GM19099 (cell line): ENCODE measurements around the gene WFDC11.

Experiments used
- POLR2A ChIP-seq: IDR thresholded peaks from 3 replicates; pipeline ENCODE4 v1.6.1; 2011; ENCODE audit warnings: low read depth; ENCODE audit not compliant: insufficient read length; ENCODE audit errors: extremely low read depth

WFDC11 gene

DNA sequence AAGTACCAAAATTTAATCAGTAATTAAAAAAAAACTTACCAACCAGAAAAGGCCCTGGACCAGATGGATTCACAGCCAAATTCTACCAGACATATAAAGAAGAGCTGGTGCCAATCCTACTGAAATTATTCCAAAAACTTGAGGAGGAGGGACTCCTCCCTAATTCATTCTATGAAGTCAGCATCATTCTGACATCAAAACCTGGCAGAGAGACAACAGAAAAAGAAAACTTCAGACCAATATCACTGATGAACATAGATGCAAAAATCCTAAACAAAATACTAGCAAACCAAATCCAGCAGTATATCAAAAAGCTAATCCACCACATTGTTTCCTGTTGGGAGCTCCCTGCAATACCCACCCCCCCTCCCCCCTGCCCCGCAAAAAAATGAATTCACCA is at the start of gene WFDC11:
WFDC11 (minus strand) TSS at position 101 of the 400 bp plus-strand sequence. CDS start 19,639 bp downstream, outside the sequence.
- TF ChIP-seq POLR2A, result no peak

DNA sequence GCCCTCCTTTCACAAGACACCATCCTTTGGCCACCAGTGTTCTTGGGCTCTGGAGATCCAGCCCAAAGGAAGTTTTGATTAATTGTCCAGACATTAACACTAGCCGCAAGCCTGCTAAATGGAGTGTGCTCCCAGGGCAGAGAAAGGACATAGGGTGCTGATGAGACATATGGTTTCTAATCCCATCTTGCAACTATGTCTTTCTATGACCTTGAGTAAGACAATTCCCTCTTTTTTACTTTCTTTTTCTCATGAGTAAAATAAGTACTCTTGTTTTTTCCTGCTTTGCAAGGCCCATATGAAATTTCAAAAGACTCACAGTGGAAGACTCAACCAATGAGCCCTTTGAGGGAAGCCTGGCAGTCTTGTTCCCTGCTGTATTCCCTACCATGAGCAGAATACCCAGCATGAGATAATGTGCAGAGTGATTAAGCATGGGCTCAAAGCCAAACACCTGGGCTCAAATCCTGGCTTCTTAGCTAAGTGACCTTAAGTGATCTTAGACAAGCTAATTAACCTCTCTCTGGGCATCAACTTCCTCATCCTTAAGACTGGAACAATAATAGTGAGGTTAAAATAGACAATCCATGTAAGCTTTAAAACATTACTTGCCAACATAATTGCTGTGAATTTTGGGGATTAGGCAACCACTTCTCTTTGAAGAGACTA is 35.1 kb upstream of the WFDC11 start, which contains the start of gene WFDC10B:
WFDC10B (minus strand) TSS at position 51 of the 669 bp plus-strand sequence. CDS start 19,027 bp downstream, outside the sequence.
- no peak for TF ChIP-seq POLR2A

DNA sequence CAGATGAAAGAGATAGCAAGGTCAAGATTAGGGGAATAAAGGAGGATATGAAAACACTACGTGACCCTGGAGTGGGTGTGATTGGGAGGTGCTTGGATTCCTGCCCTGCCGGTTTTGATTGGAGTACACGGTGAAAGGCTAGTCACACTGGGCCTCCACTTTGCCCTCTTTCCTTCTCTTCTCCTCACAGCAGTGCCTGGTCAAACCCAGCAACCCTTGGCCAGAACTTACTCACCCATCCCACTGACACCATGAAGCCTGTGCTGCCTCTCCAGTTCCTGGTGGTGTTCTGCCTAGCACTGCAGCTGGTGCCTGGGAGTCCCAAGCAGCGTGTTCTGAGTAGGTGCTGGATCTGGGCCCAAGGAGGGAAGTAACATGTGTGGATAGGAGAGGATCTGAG is 31.8 kb upstream of the WFDC11 start, which contains the start of gene WFDC13:
WFDC13 (plus strand) TSS at position 166 of the 400 bp plus-strand sequence; CDS start at position 252, 86 bp downstream.
- TF ChIP-seq POLR2A, result no peak

DNA sequence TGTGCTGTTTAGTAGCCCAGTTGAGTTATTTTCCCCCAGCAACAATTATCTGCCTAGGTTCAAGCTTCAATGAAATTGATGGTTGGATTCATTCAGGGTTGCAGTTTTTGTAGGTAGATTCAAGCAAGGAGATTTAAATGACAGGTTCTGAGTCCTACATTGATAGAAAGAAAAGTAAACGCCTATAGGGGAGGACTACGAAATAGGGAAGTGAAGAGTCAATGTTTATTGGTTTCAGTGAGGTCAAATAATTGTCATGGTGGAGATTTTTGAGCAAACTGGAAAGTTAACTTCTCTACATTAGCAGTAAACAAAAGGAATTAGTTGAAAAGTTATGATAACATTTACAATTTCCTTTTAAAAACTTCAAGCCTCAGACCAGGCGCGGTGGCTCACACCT is 31.1 kb upstream of the WFDC11 start:
- no peak for TF ChIP-seq POLR2A

DNA sequence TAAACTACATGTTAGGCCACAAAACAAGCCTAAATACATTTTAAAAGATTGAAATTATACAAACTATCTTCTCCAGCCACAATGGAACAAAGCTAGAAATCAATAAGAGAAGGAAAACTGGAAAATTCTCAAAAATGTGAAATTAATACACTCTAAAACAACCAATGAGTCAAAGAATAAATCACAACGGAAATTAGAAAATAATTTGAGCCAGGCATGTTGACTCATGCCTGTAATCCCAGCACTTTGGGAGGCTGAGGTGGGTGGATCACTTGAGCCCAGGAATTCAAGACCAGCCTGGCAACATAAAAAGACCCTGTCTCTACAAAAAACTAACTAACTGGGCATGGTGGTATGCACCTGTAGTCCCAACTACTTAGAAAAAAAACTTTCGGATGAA is 25.5 kb upstream of the WFDC11 start:
- no peak for TF ChIP-seq POLR2A

DNA sequence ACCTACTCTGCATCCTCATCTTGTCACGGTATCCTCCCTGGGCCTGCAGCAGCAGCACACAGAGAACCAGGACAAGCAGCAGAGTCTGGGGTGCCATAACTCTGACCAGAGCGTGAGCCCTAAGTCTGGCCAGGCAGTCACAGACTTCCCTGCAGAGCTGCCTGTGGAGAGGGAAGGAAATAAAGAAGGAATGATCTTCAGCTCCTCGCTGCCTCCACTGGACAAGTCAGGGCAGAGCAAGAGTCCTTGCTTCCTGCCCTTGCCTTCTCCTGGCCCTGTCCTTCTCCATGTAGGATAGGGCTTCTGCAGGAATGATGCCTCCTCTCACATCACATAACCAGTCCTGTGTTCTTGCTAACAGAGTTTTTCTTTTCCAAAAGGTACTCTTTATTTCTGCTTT is 15.9 kb upstream of the WFDC11 start:
- TF ChIP-seq POLR2A, result no peak

DNA sequence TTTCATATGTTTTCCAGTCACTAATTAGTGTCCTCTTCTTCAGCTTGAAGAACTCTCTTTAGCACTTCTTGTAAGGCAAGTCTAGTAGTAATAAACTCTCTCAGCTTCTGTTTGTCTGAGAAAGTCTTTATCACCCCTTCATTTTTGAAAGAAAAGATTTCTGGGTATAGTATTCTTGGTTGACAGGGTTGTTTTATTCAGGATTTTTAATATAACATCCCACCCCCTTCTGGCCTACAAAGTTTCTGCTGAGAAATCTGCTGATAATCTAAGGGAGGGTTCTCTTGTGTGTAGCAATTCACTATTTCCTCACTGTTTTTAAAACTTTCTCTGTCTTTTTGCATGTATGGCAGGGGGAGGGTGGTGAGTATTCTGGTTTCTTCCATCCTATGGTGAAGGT is 9.6 kb upstream of the WFDC11 start:
- TF ChIP-seq POLR2A, result no peak

DNA sequence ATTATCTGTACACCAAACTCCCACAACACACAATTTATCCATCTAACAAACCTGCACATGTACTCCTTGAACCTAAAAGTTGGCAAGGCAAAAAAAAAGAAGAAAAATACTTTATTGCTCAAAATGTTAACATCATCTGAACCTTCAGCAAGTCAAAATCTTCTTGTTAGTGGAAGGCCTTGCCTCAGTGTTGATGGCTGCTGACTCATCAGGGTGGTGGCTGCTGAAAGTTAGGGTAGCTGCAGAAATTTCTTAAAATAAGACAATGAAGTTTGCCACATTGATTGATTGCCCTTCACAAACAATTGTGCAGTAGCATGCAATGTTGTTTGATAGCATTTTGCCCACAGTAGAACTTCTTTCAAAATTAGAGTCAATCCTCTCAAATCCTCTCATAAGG is 2.7 kb upstream of the WFDC11 start:
- TF ChIP-seq POLR2A, result no peak

DNA sequence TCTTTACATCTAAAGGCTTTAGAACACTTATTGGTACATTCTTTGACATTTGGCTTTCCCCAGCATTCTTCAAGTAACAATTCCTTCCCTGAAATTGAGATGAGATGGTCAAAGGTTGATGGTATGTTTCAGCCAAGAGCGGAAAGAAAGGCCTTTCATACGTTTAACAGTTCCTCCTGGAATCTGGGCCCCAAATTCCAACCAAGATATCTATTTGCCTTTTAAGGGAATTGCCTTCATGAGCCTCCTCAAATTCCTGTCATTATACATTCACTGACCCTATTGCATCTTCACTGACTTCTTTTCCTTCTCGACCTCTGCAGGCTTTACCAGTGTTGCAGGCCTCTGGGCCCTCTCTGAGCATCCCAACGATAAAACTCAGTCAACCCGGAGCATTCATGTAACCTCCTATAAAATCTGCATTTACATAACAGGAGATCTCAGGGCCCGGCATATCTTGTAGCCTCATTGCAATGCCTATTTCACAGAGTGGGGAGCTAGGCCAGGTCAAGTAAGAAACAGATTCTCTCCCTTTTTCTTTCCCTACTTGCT is 20.7 kb downstream of the WFDC11 start:
- TF ChIP-seq POLR2A, result no peak

DNA sequence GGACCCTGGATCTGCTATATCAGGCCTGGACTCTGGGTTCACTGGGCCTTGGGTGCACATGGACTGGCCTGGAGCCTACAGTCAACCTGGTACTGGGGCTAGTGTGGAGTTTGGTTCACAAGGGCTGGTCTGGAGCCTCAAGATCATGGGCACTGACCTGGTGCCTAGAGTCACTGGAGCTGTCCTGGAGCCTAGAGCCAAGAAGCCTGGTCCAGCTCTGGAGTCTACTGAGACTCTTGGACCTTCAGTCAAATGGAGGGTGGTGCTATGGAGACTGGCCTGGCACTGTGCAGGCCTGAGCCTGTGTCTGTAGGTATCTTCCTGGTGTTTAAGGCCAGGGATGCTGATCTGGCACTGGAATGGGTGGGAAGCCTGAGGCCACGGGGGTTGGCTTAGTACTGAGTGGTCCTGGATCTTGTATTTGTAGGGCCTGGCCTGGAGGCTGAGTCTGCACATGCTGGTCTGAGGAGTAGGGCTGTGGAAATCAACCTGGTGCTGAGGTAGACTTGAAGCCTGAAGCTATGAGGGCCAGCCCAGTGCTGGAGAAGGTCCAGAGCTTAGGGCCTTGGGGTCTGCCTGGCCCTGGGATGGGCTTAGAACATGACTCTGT is 22.5 kb downstream of the WFDC11 start:
- no peak for TF ChIP-seq POLR2A

DNA sequence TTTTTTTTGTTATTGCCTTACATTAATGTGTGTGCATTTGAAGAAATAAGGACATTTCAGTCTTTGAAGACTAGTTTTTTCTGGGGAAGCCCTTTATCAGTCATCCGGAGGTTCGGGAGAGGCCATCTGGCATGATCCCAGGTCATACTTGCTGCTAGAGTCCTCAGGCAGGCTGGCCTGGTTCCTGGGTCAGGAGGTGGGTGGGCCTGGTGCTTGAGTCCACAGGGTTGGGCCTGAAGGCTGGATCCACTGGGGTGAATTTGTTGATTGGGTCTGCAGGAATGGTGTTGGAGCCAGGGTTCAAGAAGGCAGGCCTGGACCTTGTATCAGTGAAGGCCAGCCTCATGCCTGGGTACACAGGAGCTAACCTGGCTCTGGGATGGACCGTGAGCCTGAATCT is 23.2 kb downstream of the WFDC11 start:
- TF ChIP-seq POLR2A, result no peak

DNA sequence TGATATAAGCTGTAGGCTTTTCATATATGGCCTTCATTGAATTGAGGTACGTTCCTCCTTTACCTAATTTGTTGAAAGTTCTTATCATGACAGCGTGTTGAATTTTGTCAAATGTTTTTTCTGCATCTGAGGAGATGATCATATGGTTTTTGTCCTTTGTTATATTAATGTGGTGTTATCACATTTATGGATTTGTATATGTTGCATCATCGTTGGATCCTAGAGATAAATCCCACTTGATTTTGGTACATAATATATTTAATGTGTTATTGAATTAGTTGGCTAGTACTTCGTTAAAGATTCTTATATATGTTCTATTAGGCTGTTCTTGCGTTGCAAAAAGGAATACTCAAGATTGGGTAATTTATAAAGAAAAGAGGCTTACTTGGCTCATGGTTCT is 30.4 kb downstream of the WFDC11 start:
- no peak for TF ChIP-seq POLR2A

DNA sequence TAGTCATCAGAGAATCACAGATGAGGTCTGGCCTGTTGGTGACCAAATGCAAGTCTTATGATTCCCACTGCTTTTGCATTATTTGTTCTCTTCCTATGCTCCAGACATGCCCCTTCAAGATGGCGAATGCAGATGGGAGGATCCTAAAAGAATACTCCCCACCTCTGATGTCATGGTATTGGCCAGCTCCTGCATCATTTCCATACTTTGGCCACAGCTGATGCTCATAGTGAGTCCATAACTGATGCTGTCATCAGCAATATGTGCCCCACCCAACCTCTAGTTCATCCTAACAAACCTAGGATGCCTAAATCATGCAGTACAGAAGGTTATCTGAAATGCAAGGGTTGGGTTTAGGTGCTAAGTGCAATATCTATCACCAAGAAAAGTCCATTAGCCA is 33.5 kb downstream of the WFDC11 start:
- no peak for TF ChIP-seq POLR2A

DNA sequence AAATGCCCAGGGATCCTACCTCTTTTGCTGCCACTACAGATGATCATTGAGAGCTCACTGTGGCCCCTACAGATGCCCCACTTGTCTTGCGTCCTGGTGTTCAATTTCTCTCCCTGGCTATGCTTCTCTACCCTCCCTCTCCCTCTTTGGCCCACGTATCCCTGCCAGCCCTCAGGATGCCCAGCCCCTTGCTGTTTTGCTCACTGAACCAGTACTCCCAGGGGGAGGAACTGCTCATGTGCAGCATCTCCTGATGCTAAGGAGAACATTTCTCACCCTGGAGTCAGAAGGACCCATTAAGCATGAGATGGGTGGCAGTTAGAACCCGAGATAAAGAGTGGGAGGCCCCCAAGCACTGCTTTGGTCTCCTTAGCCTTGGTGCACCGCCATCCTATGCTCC is 38.9 kb downstream of the WFDC11 start, which contains the start of gene WFDC9:
WFDC9 (minus strand) TSS at position 101 of the 400 bp plus-strand sequence. CDS start 21,103 bp downstream, outside the sequence.
- no peak for TF ChIP-seq POLR2A

DNA sequence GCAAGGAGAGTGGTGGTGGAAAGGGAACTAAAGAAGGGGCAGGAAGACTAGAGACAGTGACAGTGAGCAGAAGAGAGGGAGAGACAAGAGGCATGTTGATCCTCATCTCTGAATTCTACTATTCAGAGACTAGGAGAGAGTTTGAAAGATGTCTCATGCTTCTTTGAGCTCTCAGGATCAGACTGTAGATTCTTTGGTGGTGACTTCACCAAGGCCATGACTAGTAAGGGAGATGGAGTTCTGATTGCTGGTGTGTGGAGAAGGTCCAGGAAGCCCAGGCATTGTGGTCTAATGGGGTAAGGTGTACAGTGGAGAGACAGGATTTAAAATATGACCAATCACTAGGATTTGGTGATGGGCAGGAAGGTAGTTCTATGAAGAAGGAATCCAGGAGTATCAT is 39.7 kb downstream of the WFDC11 start:
- TF ChIP-seq POLR2A, result no peak
